A673 (cell line): ENCODE measurements around the gene AKIP1.

Source experiments
- CTCF ChIP-seq: fragments of 300-800, 200-600 bp; sonication (generic); conservative IDR thresholded peaks from 2 replicates; pipeline ENCODE4 v1.5.1; 2017; ENCODE audit warnings: low read depth, mild to moderate bottlenecking, antibody characterized with exemption, low read length, moderate library complexity, mixed read lengths
- EZH2 ChIP-seq: fragments of 200-600 bp; sonication (generic); IDR thresholded peaks from 2 replicates; pipeline ENCODE4 v1.6.1; 2017; ENCODE audit warnings: borderline replicate concordance, low read depth, mild to moderate bottlenecking, mixed read lengths, antibody characterized with exemption, low read length; ENCODE audit not compliant: poor library complexity, severe bottlenecking

- TF ChIP-seq EZH2 (no peak), CTCF (no peak)
These were observed 37.1 kb upstream of the AKIP1 start for GRCh38 chr11:8873741-8874405.
